K562 (cell line): Measurements from ENCODE around the gene ENO3. TPM values are rescaled to one million over a fixed set of nuclear protein-coding genes. Genes with fewer than 3 reads are reported as not detected.
A peak's percentile ranks its signal among the peaks of the same experiment; 100 is the strongest.

ENCODE experiments used
- ARID4B ChIP-seq: sonication (generic); formaldehyde crosslinking; IDR thresholded peaks from 2 replicates; pipeline ENCODE4 v1.8.0; 2022; ENCODE audit warnings: mild to moderate bottlenecking, missing genetic modification reagents
- BDP1 ChIP-seq: IDR thresholded peaks from 3 replicates; pipeline ENCODE4 v1.6.1; 2011; ENCODE audit not compliant: insufficient read length, insufficient read depth
- BRD4 ChIP-seq: fragments of 200-600 bp; sonication (generic); IDR thresholded peaks from 2 replicates; pipeline ENCODE4 v1.6.1; 2017; ENCODE audit warnings: inconsistent platforms
- CREM ChIP-seq: IDR thresholded peaks from 2 replicates; pipeline ENCODE4 v1.6.1; 2014; ENCODE audit warnings: antibody characterized with exemption, low read depth
- EP400 ChIP-seq: fragments of 450-650 bp; IDR thresholded peaks from 2 replicates; pipeline ENCODE4 v1.6.1; 2017; ENCODE audit warnings: antibody characterized with exemption, mild to moderate bottlenecking, moderate library complexity
- HNRNPL ChIP-seq: fragments of 200-400 bp; formaldehyde crosslinking; IDR thresholded peaks from 2 replicates; pipeline ENCODE4 v1.6.1; 2017; ENCODE audit warnings: low read depth, mild to moderate bottlenecking, low read length
- MED1 ChIP-seq: sonication (generic); formaldehyde crosslinking; IDR thresholded peaks from 2 replicates; pipeline ENCODE4 v1.8.1; 2023; ENCODE audit warnings: missing genetic modification reagents, borderline replicate concordance
- NFYB ChIP-seq: IDR thresholded peaks from 2 replicates; pipeline ENCODE4 v1.6.1; 2011; ENCODE audit warnings: mild to moderate bottlenecking, moderate library complexity; ENCODE audit not compliant: insufficient read length; ENCODE audit errors: extremely low read depth
- PHF21A ChIP-seq: fragments of 450-650 bp; IDR thresholded peaks from 2 replicates; pipeline ENCODE4 v1.6.1; 2017; ENCODE audit warnings: low read depth, borderline replicate concordance
- POLR2AphosphoS5 ChIP-seq: IDR thresholded peaks from 2 replicates; pipeline ENCODE4 v1.6.1; 2011; ENCODE audit warnings: mild to moderate bottlenecking, low read depth, low read length, moderate library complexity; ENCODE audit not compliant: control insufficient read depth, insufficient read depth
- RAD21 ChIP-seq, 2 experiments: fragments of 250-450 bp in 1 of 2; fragments of 450-650 bp in 1 of 2; sonication (Bioruptor Pico) in 1 of 2; formaldehyde crosslinking in 1 of 2; IDR thresholded peaks in 1 of 2; conservative IDR thresholded peaks in 1 of 2; 2 replicates each; pipeline versions ENCODE4 v1.4.0 to v1.8.0; 2020 to 2022; ENCODE audit warnings: mild to moderate bottlenecking in 2 of 2, moderate library complexity in 1 of 2
- RFX1 ChIP-seq: fragments of 450-650 bp; IDR thresholded peaks from 2 replicates; pipeline ENCODE4 v1.6.1; 2016; ENCODE audit warnings: mild to moderate bottlenecking, moderate library complexity
- SAP30 ChIP-seq: fragments of 200-600 bp; sonication (generic); IDR thresholded peaks from 2 replicates; pipeline ENCODE4 v1.6.1; 2012; ENCODE audit warnings: borderline replicate concordance, low read depth, mild to moderate bottlenecking, moderate library complexity, low read length, control low read depth, inconsistent platforms; ENCODE audit not compliant: insufficient read depth, poor library complexity, severe bottlenecking
- SMARCE1 ChIP-seq: fragments of 450-650 bp; IDR thresholded peaks from 2 replicates; pipeline ENCODE4 v1.7.1; 2016; ENCODE audit warnings: mild to moderate bottlenecking
- TEAD1 ChIP-seq, 2 experiments: fragments of 450-650 bp in 1 of 2; sonication (generic) in 1 of 2; formaldehyde crosslinking; IDR thresholded peaks; 2 replicates each; pipeline versions ENCODE4 v1.4.0 to v1.8.0; 2020 to 2022; ENCODE audit warnings: mild to moderate bottlenecking in 2 of 2, missing genetic modification reagents in 1 of 2
- TFAP4 ChIP-seq: sonication (generic); formaldehyde crosslinking; IDR thresholded peaks from 2 replicates; pipeline ENCODE4 v1.8.0; 2022; ENCODE audit warnings: missing genetic modification reagents, mild to moderate bottlenecking, moderate library complexity, borderline replicate concordance
- TRIM24 ChIP-seq, 2 experiments: fragments of 450-650 bp; IDR thresholded peaks; 2 replicates each; pipeline ENCODE4 v1.6.1; 2016
- ZBTB5 ChIP-seq: fragments of 450-650 bp; IDR thresholded peaks from 2 replicates; pipeline ENCODE4 v1.6.1; 2017; ENCODE audit warnings: antibody characterized with exemption
- ZBTB7A ChIP-seq: IDR thresholded peaks from 2 replicates; pipeline ENCODE4 v1.6.1; 2011; ENCODE audit warnings: low read depth, mild to moderate bottlenecking, low read length, moderate library complexity, borderline replicate concordance; ENCODE audit not compliant: control insufficient read depth
- ZC3H4 ChIP-seq: sonication (generic); formaldehyde crosslinking; IDR thresholded peaks from 2 replicates; pipeline ENCODE4 v1.9.0; 2021; ENCODE audit warnings: missing genetic modification reagents, borderline replicate concordance
- polyA plus RNA-seq, 8 experiments: library from polyadenylated mRNA; depleted of rRNA in 4 of 8; stranded (reverse) in 5 of 8; unstranded in 3 of 8; fragments of >200 nt; fragmentation: Nextera tagmentation in 2 of 8; fragmentation: Illumina TruSeq in 1 of 8; extraction: Ambion mirVana in 2 of 8; extraction: Trizol in 1 of 8; gene quantifications; 2 replicates each; pipeline versions ENCODE4 v1.2.1 to v1.2.3, GENCODE V29; 2011 to 2014; ENCODE audit warnings: inconsistent platforms in 1 of 8, missing spikeins in 1 of 8
- total RNA-seq, 7 experiments: library from RNA; depleted of rRNA in 6 of 7; stranded (reverse); fragments of >200 nt in 6 of 7; fragmentation: Illumina TruSeq in 2 of 7; extraction: Trizol in 2 of 7; gene quantifications; 2 replicates each; pipeline versions ENCODE4 v1.2.1 to v1.2.3, GENCODE V29; 2011 to 2021; ENCODE audit warnings: low replicate concordance in 1 of 7

Gene ENO3
- total and polyA plus RNA-seq, 9 of the 15 experiments (the other 6 are each of a cell fraction or from before 2014, with no cell fraction given) = 5.7 to 17.2 (median 9.9) TPM

GRCh38 chr17:4947411-4948165 lies 3.3 kb upstream of the ENO3 start (continued):
- no peak; the same call in 1 of the 2 replicates for TF ChIP-seq CREM
- TF ChIP-seq SMARCE1 = no peak
- 0 out of 2 replicates have a peak, but pooled peaks have one; percentile 4 for TF ChIP-seq PHF21A
- TF ChIP-seq ZBTB5 = no peak
- TF ChIP-seq RAD21 (CRISPR knock-in tag; conservative IDR thresholded peaks at IDR 0.05 in 1 of 2, IDR thresholded peaks at IDR 0.05 in 1 of 2) = no peak
- TF ChIP-seq TFAP4 (CRISPR knock-in tag) = peak; percentile 11; the same call in 1 of the 2 replicates
- TF ChIP-seq NFYB = no peak
- TF ChIP-seq RFX1 = no peak
- peak; percentile 68 for TF ChIP-seq ZBTB7A
- TF ChIP-seq TRIM24 (IDR thresholded peaks at IDR 0.05) = no peak
- peak; percentile 54 for TF ChIP-seq EP400
- TF ChIP-seq BDP1 = no peak
- TF ChIP-seq ZC3H4 = no peak
- peak; percentile 70; the same call in 1 of the 2 replicates for TF ChIP-seq ARID4B
- TF ChIP-seq BRD4 = 0 out of 2 replicates have a peak, but pooled peaks have one; percentile 61
- no peak for TF ChIP-seq SAP30
- TF ChIP-seq TEAD1 (CRISPR knock-in tag; IDR thresholded peaks at IDR 0.05) = 0 out of 4 replicates have a peak, but pooled peaks of 1 of the 2 experiments have one; percentile 27
- peak; percentile 20; the same call in 1 of the 2 replicates for TF ChIP-seq POLR2AphosphoS5
- peak; percentile 84 for TF ChIP-seq HNRNPL
- no peak for TF ChIP-seq MED1
